NT2/D1 (cell line): ENCODE results near the gene DCDC2.
"Not testable (repeated sequence)": the region's sequence is repeated elsewhere in the genome, so short reads cannot be mapped to it uniquely, and the experiment has no call there.

Source experiments
- SUZ12 ChIP-seq: IDR thresholded peaks from 2 replicates; pipeline ENCODE4 v1.6.1; 2011; ENCODE audit not compliant: insufficient read length, insufficient read depth; ENCODE audit errors: extremely low read depth
- ZNF274 ChIP-seq: IDR thresholded peaks from 2 replicates; pipeline ENCODE4 v1.6.1; 2011; ENCODE audit warnings: mild to moderate bottlenecking, low read depth, low read length

GRCh38 chr6:24293852-24294251, 64.0 kb downstream of the DCDC2 start:
- TF ChIP-seq ZNF274, SUZ12: not testable (repeated sequence)
